Measurements from ENCODE around the gene GALNT2. TPM values are rescaled to one million over a fixed set of nuclear protein-coding genes. Genes with fewer than 3 reads are reported as not detected.

GALNT2 gene
- total and polyA plus RNA-seq, 2 experiments from 2014 or later, result 17.8 to 48.3 TPM

- Histone ChIP-seq H3K4me3 (no peak overlapping the region), H3K79me2 (replicated peaks; ENCODE audit: insufficient read depth) (peaks cover 56% of the 10 kb centered on the region), H4K20me1 (replicated peaks; ENCODE audit: insufficient read depth) (no peaks in the 10 kb centered on the region), H3K27me3 (ENCODE audit: insufficient read depth) (no peaks in the 10 kb centered on the region), H3K4me1 (ENCODE audit: insufficient read depth) (peaks cover 7% of the 10 kb centered on the region), H3K27ac (ENCODE audit: low read depth) (no peak overlapping the region), H3K4me2 (no peak overlapping the region), H3K9me2 (ENCODE audit: insufficient read depth) (peaks cover 18% of the 10 kb centered on the region), H2AFZ (no peak overlapping the region), H3K36me3 (ENCODE audit: insufficient read depth) (no peaks in the 10 kb centered on the region), H3F3A (replicated peaks; ENCODE audit: low read depth) (no peaks in the 10 kb centered on the region)
- peaks cover 27% of the 10 kb centered on the region for H3K4me1 Mint-ChIP-seq
- H3K27me3 Mint-ChIP-seq (ENCODE audit: insufficient read depth, low read depth, poor library complexity), result no peaks in the 10 kb centered on the region
- no peak overlapping the region for H3K4me3 Mint-ChIP-seq
- H3K9me3 Mint-ChIP-seq, result no peaks in the 10 kb centered on the region; the same call in 2 of the 3 replicates
- no peak for DNase-seq (ENCODE audit: low spot score)
- H3K36me3 Mint-ChIP-seq (ENCODE audit: low read depth), result peaks cover 5% of the 10 kb centered on the region
- peak; percentile 40; the same call in 2 of the 3 replicates for ATAC-seq
- TF ChIP-seq NANOG (IDR thresholded peaks at IDR 0.05; ENCODE audit: borderline replicate concordance) (no peak), ZNF462 (CRISPR knock-in tag; IDR thresholded peaks at IDR 0.05) (no peak), ETS1 (IDR thresholded peaks at IDR 0.05) (no peak), POLR2AphosphoS5 (IDR thresholded peaks at IDR 0.05; ENCODE audit: low read depth) (no peak), EZH2phosphoT487 (IDR thresholded peaks at IDR 0.05; ENCODE audit: unreplicated experiment) (no peak), REST (IDR thresholded peaks at IDR 0.05; ENCODE audit: unreplicated experiment) (no peak), ZNF331 (CRISPR knock-in tag; IDR thresholded peaks at IDR 0.05; ENCODE audit: low read depth) (no peak), ZNF114 (CRISPR knock-in tag; IDR thresholded peaks at IDR 0.05) (no peak), EZH2 (IDR thresholded peaks at IDR 0.05; ENCODE audit: low read depth, unreplicated experiment) (no peak), JUNB (IDR thresholded peaks at IDR 0.05; ENCODE audit: unreplicated experiment) (no peak), CTCF (conservative IDR thresholded peaks at IDR 0.05; ENCODE audit: low read depth in 2 of 2) (no peak), CREB1 (CRISPR knock-in tag; IDR thresholded peaks at IDR 0.05; ENCODE audit: low read depth) (no peak), STAT1 (IDR thresholded peaks at IDR 0.05; ENCODE audit: unreplicated experiment) (no peak)
- no peak overlapping the region for H3K27ac Mint-ChIP-seq
Measured at GRCh38 chr1:230155021-230155420, 88.0 kb downstream of the GALNT2 start.

Measured in GM23338 (cell line).